ENCODE data around the gene BCL6.

- TF ChIP-seq CTCF (IDR thresholded peaks at IDR 0.05 in 4 of 5, conservative IDR thresholded peaks at IDR 0.05 in 1 of 5): no peak
- TF ChIP-seq POLR2A (IDR thresholded peaks at IDR 0.05): no peak
Measured at GRCh38 chr3:187689984-187690383, 55.3 kb downstream of the BCL6 start.
